Parathyroid adenoma (tissue), 2 donors: ENCODE results near the gene PRTN3.

Source experiments
- H2AFZ ChIP-seq: fragments of 300-600 bp; sonication (generic); one replicate; pipeline ENCODE4 v1.7.0; 2017; ENCODE audit warnings: antibody characterized with exemption, mild to moderate bottlenecking
- H3K27ac ChIP-seq: fragments of 300-600 bp; sonication (generic); one replicate; pipeline ENCODE4 v1.7.0; 2017
- H3K27me3 ChIP-seq: fragments of 300-600 bp; sonication (generic); one replicate; pipeline ENCODE4 v1.7.0; 2017; ENCODE audit warnings: low read length; ENCODE audit not compliant: control insufficient read depth, insufficient read depth
- H3K36me3 ChIP-seq: fragments of 300-600 bp; sonication (generic); one replicate; pipeline ENCODE4 v1.7.0; 2017; ENCODE audit warnings: low read length; ENCODE audit not compliant: control insufficient read depth, insufficient read depth
- H3K4me1 ChIP-seq: fragments of 300-600 bp; sonication (generic); one replicate; pipeline ENCODE4 v1.7.0; 2017; ENCODE audit warnings: control low read depth
- H3K4me2 ChIP-seq: fragments of 300-600 bp; sonication (generic); one replicate; pipeline ENCODE4 v1.7.0; 2017; ENCODE audit warnings: low read length
- H3K4me3 ChIP-seq: fragments of 300-600 bp; sonication (generic); one replicate; pipeline ENCODE4 v1.7.0; 2017; ENCODE audit warnings: low read depth, low read length
- H3K79me2 ChIP-seq: fragments of 300-600 bp; sonication (generic); one replicate; pipeline ENCODE4 v1.7.0; 2017; ENCODE audit warnings: control low read depth
- H3K9ac ChIP-seq: fragments of 300-600 bp; sonication (generic); one replicate; pipeline ENCODE4 v1.7.0; 2017; ENCODE audit warnings: mild to moderate bottlenecking
- H3K9me3 ChIP-seq: fragments of 300-600 bp; sonication (generic); one replicate; pipeline ENCODE4 v1.7.0; 2017; ENCODE audit warnings: low read length; ENCODE audit not compliant: control insufficient read depth
- TF ChIP-seq, protein P1 (sequence below): fragments of 300-600 bp; sonication (generic); IDR thresholded peaks from one replicate; pipeline ENCODE4 v1.7.0; 2017; ENCODE audit warnings: antibody characterized with exemption, mild to moderate bottlenecking
- donor health status: primary hyperparathyroidism.

The PRTN3 gene

GRCh38 chr19:810883-811489 is 29.8 kb upstream of the PRTN3 start:
- peaks cover 17% of the 10 kb centered on the region for H3K79me2 ChIP-seq
- H2AFZ ChIP-seq: no peak overlapping the region
- H3K9ac ChIP-seq: no peak overlapping the region
- H3K27me3 ChIP-seq: no peaks in the 10 kb centered on the region
- H3K9me3 ChIP-seq: no peaks in the 10 kb centered on the region
- H3K4me2 ChIP-seq: no peak overlapping the region
- H3K4me3 ChIP-seq: no peak overlapping the region
- no peaks in the 10 kb centered on the region for H3K4me1 ChIP-seq
- H3K36me3 ChIP-seq: no peaks in the 10 kb centered on the region
- TF ChIP-seq, protein P1, sequence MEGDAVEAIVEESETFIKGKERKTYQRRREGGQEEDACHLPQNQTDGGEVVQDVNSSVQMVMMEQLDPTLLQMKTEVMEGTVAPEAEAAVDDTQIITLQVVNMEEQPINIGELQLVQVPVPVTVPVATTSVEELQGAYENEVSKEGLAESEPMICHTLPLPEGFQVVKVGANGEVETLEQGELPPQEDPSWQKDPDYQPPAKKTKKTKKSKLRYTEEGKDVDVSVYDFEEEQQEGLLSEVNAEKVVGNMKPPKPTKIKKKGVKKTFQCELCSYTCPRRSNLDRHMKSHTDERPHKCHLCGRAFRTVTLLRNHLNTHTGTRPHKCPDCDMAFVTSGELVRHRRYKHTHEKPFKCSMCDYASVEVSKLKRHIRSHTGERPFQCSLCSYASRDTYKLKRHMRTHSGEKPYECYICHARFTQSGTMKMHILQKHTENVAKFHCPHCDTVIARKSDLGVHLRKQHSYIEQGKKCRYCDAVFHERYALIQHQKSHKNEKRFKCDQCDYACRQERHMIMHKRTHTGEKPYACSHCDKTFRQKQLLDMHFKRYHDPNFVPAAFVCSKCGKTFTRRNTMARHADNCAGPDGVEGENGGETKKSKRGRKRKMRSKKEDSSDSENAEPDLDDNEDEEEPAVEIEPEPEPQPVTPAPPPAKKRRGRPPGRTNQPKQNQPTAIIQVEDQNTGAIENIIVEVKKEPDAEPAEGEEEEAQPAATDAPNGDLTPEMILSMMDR: no peak
- no peak overlapping the region for H3K27ac ChIP-seq

DNA sequence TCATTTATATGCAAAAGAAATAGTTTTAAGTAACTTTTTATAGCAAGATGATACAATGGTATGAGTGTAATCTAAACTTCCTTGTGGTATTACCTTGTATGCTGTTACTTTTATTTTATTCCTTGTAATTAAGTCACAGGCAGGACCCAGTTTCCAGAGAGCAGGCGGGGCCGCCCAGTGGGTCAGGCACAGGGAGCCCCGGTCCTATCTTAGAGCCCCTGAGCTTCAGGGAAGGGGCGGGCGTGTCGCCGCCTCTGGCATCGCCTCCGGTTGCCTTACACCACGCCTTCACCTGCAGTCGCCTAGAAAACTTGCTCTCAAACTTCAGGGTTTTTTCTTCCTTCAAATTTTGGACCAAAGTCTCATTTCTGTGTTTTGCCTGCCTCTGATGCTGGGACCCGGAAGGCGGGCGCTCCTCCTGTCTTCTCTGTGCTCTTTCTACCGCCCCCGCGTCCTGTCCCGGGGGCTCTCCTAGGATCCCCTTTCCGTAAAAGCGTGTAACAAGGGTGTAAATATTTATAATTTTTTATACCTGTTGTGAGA is 29.2 kb upstream of the PRTN3 start:
- H3K9ac ChIP-seq: no peak overlapping the region

GRCh38 chr19:812049-812746 is 28.6 kb upstream of the PRTN3 start:
- no peak overlapping the region for H2AFZ ChIP-seq
- H3K9me3 ChIP-seq: no peaks in the 10 kb centered on the region
- TF ChIP-seq, protein P1: no peak
- no peak overlapping the region for H3K4me3 ChIP-seq
- peaks cover 9% of the 10 kb centered on the region for H3K79me2 ChIP-seq
- no peaks in the 10 kb centered on the region for H3K36me3 ChIP-seq
- H3K4me1 ChIP-seq: no peaks in the 10 kb centered on the region
- H3K4me2 ChIP-seq: no peak overlapping the region
- H3K9ac ChIP-seq: no peak overlapping the region
- H3K27ac ChIP-seq: no peak overlapping the region
- H3K27me3 ChIP-seq: no peaks in the 10 kb centered on the region

More for the DNA sequence above, 29.2 kb upstream of the PRTN3 start:
- Histone ChIP-seq H3K4me2 (no peak overlapping the region), H3K27me3 (no peaks in the 10 kb centered on the region), H3K4me3 (no peak overlapping the region), H3K4me1 (no peaks in the 10 kb centered on the region), H2AFZ (no peak overlapping the region), H3K36me3 (no peaks in the 10 kb centered on the region), H3K27ac (no peak overlapping the region), H3K9me3 (no peaks in the 10 kb centered on the region), H3K79me2 (peaks cover 13% of the 10 kb centered on the region)
- TF ChIP-seq, protein P1: no peak

- TF ChIP-seq, protein P1: no peak
- no peaks in the 10 kb centered on the region for H3K36me3 ChIP-seq
- H3K4me1 ChIP-seq: no peaks in the 10 kb centered on the region
- H3K27me3 ChIP-seq: no peaks in the 10 kb centered on the region
- H3K9me3 ChIP-seq: no peaks in the 10 kb centered on the region
- H3K79me2 ChIP-seq: peaks cover 6% of the 10 kb centered on the region
- no peak overlapping the region for H3K27ac ChIP-seq
- no peak overlapping the region for H2AFZ ChIP-seq
- H3K9ac ChIP-seq: no peak overlapping the region
- no peak overlapping the region for H3K4me2 ChIP-seq
- no peak overlapping the region for H3K4me3 ChIP-seq
Observed at GRCh38 chr19:812747-813218, 28.0 kb upstream of the PRTN3 start.
